GM04504 (cell line): ENCODE results near the gene PLGLB1.
"Not testable (repeated sequence)": the region's sequence is repeated elsewhere in the genome, so short reads cannot be mapped to it uniquely, and the experiment has no call there.

Experiments
- DNase-seq: peaks from one replicate; pipeline ENCODE4 v3.0.0-alpha.2; 2012; ENCODE audit warnings: low read depth

Gene PLGLB1

GRCh38 chr2:87021744-87022143 is at the start of gene PLGLB1:
TSS of gene PLGLB1 (minus strand) at chr2:87021844. CDS start at chr2:87021783, 61 bp downstream.
- DNase-seq: not testable (repeated sequence)

GRCh38 chr2:87064305-87064704 is 42.7 kb upstream of the PLGLB1 start:
- not testable (repeated sequence) for DNase-seq

- DNase-seq: not testable (repeated sequence)
Measured at GRCh38 chr2:87063431-87063830, 41.8 kb upstream of the PLGLB1 start.

- not testable (repeated sequence) for DNase-seq
Measured at GRCh38 chr2:87061519-87061918, 39.9 kb upstream of the PLGLB1 start.

GRCh38 chr2:87057606-87058005 is 36.0 kb upstream of the PLGLB1 start:
- DNase-seq: not testable (repeated sequence)

- DNase-seq: not testable (repeated sequence)
Measured at GRCh38 chr2:87056843-87057242, 35.2 kb upstream of the PLGLB1 start.

- not testable (repeated sequence) for DNase-seq
Measured at GRCh38 chr2:87056435-87056834, 34.8 kb upstream of the PLGLB1 start.

- DNase-seq: not testable (repeated sequence)
Measured at GRCh38 chr2:87054375-87054774, 32.7 kb upstream of the PLGLB1 start.

- not testable (repeated sequence) for DNase-seq
Measured at GRCh38 chr2:87041321-87041978, 19.8 kb upstream of the PLGLB1 start.

GRCh38 chr2:87028607-87029006 is 7.0 kb upstream of the PLGLB1 start:
- not testable (repeated sequence) for DNase-seq

- DNase-seq: not testable (repeated sequence)
Measured at GRCh38 chr2:87026816-87027215, 5.2 kb upstream of the PLGLB1 start.

- DNase-seq: not testable (repeated sequence)
Measured at GRCh38 chr2:87025927-87026326, 4.3 kb upstream of the PLGLB1 start.

- not testable (repeated sequence) for DNase-seq
Measured at GRCh38 chr2:87023988-87024615, 2.5 kb upstream of the PLGLB1 start.

GRCh38 chr2:87021043-87021442 is 601 bp downstream of the PLGLB1 start:
- DNase-seq: not testable (repeated sequence)

- not testable (repeated sequence) for DNase-seq
Measured at GRCh38 chr2:87019053-87019452, 2.6 kb downstream of the PLGLB1 start.

- not testable (repeated sequence) for DNase-seq
Measured at GRCh38 chr2:87014489-87015169, 7.0 kb downstream of the PLGLB1 start.

GRCh38 chr2:87004398-87004797 is 17.2 kb downstream of the PLGLB1 start:
- not testable (repeated sequence) for DNase-seq
